ENCODE measurements around the gene IL17RE.
"Not testable (repeated sequence)": the region's sequence is repeated elsewhere in the genome, so short reads cannot be mapped to it uniquely, and the experiment has no call there.

The IL17RE gene

DNA sequence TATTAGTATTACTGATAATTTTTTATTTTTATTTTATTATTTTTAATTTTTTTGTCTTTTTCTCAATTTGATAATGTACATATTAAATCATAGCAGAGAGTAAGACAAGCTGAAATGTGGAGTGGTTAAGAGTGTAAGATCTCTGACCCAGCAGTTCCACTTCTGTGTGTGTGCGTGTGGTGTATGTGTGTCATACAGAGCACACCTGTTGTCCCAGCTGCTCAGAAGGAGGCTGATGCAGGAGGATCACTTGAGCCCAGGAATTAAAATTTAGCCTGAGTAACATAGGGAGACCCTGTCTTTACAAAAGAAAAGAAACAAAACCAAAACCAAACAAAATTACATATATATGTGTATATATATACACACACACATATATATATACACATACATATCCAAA lies 21.2 kb upstream of the IL17RE start:
- no peak for DNase-seq

DNA sequence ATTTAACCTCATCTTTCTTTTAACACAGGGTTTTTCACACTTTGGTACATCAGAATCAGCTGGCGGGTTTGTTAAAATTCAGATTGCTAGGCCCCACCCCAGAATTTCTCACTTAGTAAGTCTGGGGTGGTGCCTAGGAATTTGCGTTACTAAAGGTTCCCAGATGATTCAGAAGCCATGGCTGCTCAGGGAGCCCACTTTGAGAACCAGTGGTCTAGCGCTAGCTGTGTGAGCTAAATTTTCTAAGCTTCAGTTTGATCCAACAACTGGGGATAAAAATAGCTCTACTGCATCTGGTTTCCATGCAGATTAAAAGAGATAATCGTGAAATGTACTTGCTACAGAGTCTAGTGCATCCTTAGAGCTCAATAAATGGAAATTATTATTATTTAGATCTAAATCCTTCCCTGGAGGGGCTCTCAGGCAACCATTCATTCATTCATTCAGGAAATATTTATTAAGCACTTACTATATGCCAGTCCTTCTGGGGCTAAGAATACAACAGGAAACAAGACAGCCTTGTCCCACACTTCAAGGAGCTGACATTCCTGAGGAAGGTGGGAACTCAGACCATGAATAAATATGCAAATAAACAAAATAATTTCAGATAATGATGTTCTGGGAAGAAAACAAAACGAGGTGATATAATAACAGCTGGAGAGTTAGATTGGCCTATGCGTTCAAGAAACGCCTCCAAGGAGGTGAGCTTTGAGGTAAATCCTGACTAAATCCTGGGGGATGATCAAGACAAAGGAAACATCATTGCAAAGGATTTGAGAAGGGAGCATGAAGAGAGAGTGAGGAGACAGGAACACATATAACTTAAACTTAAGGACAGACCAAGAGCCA lies 18.7 kb upstream of the IL17RE start:
- no peak for DNase-seq

DNA sequence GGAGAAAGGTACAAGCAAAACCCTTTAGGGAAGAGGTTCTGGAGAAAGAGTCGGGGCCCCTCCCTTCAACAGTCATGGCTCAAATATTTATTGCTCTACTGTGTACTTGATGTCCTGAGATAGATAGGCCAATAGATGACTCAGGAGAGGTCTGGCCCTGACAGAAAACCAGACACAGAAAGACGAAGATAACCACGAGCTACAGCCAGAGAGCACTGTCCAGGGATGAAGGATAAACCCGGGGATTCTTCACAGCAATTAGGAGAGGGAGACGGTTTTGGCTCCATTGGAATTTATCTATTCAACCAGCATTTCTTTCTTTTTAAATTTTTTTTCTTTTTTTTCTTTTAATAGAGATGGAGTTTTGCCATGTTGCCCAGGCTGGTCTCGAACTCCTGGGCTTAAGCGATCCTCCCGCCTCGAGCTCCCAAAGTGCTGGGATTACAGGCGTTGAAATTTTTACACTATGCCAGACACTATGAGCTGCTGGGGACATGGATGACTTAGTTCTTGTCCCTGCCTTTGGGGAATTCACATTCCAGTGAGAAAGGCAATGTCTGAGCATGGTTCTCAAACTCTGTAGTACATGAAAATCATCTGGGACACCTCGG lies 18.0 kb upstream of the IL17RE start:
- no peak for DNase-seq

DNA sequence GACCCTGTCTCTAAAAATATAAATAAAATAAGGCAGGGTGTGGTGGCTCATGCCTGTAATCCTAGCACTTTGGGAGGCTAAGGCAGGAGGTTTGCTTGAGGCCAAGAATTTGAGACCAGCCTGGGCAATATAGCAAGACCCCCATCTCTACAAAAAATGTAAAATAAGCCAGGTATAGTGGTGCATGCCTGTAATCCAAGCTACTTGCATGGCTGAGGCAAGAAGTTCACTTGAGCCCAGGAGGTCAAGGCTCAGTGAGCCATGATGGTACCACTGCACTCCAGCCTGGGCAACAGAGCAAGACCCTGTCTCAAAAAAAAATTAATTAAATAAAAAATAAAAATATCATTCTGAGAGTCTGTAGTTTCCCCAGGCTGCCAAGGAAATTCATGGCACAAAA lies 16.3 kb upstream of the IL17RE start:
- DNase-seq = no peak

DNA sequence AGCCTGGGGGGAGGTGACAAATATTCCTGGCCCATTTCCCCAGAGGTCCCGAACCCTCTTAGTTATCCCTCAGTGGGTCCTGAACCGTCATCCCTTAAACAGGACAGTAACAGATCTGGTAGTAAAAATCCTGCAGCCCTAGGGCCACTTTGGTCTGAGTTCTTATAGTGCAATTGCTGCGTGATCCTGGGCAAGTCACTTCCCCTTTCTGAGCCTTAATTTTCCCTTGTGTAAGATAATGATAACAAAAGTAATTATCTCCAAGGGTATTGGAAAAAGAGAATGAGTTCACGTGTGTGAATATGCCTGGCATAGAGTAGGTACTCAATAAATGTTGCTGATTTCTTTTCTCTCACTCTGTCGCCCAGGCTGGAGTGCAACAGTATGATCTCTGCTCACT lies 15.2 kb upstream of the IL17RE start:
- no peak for DNase-seq

DNA sequence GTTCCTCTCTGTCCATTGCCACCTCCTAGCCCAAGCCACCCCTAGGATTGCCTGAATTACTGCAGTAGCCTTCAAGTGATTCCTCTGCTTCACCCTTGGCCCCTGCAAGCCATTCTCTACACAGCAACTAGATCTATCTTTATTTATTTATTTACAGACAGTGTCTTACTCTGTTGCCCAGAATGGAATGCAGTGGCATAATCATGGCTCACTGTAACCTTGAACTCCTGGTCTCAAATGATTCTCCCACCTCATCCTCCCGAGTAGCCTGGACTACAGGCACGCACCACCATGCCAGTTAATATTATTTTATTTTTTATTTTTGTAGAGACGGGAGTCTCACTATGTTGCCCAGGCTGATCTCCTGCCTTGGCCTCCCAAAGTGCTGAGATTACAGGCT lies 14.1 kb upstream of the IL17RE start:
- no peak for DNase-seq

DNA sequence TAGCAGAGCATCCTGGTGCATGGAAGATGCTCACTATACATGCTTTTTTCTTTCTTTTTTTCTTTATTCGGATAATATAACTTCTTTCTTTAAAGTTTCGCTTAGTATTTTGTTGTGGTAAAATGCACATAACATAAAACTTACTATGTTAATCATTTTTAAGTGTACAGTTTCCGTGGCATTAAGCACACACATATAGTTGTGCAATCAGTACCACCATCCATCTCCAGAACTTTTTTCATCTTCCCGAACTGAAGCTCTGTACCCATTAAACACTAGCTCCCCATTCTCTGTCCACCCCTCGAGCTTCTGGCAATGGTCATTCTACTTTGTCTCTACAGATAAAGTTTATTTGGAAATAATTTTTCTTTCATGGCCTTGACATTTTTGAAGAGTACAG lies 13.2 kb upstream of the IL17RE start:
- DNase-seq = no peak

DNA sequence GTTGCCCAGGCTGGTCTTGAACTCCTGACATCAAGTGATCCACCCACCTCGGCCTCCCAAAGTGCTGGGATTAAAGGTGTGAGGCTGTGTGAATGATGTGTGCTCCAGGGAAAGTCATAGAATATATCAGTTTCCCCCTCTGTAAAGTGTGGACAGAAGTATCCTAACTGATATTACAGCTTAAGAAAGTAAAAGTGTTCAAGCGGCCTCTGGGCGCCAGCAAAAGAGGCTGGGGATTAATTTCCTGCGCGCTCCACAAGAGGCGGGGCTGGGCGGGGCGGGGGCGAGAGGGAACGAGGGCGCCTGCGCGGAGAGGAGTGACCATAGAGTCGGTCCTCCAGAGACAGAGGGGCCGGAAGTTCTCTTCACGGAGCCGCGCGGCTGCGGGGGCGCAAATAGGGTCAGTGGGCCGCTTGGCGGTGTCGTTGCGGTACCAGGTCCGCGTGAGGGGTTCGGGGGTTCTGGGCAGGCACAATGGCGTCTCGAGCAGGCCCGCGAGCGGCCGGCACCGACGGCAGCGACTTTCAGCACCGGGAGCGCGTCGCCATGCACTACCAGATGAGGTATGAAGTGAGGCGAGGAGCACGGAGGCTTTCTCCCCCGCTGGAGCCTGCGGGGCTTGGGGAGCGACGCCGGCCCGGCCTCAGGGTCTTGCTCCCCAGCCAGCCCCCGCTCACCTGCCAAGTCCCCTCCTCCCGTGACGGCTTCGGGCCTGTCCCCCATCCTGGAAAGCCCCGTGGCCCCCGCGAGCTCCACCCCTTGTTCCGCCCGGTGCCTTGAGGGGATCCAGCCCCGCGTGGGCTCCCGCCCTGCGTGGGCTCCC lies 12.2 kb upstream of the IL17RE start, which contains the start of gene JAGN1:
Gene JAGN1 (plus strand): TSS at position 362 of the 823 bp plus-strand sequence. CDS start 113 bp downstream, at position 475.
- no peak for DNase-seq

DNA sequence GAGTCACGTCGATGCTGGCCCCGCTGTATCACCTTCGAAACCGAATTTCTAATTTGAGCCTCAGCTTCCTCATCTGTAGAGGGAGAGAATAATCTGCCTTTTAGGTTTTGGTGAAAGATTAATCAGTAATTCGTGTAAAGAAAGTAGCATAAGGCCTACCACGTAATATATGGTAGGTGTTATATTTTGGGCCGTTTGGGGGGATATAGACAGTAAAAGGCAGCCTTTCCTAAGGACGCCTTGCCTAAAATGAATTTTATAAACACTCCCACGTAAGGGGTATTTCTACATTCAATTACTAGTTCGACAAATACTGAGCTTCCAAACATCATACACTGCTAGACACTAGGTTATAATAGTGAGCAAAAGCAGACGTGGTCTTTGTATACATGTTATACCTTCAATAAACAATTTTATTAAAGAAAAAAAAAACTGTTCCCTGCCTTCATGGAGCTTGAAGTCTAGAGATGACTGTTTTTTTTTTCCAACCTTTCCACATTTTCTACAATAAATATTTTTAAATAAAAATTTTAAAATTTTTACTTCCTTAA lies 11.5 kb upstream of the IL17RE start:
- no peak for DNase-seq

DNA sequence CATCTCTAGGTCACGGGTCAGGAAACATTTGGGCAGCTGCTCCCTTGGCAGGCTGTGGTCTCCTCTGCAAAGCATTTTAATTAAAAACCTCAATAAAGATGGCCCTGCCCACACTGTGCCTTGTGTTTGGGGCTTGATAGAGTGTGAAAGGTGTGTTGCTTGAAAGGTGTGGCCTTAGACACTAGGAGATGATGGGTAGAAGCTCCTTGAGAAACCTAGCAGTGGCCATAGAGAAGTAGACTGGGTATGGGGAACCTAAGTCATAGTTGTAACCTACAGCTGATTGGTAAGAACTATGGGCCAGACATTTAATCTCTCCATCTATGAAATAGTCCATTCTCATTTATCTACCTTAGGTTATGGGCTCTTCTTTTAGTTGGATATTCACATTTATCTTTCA lies 8.9 kb upstream of the IL17RE start:
- DNase-seq = no peak

DNA sequence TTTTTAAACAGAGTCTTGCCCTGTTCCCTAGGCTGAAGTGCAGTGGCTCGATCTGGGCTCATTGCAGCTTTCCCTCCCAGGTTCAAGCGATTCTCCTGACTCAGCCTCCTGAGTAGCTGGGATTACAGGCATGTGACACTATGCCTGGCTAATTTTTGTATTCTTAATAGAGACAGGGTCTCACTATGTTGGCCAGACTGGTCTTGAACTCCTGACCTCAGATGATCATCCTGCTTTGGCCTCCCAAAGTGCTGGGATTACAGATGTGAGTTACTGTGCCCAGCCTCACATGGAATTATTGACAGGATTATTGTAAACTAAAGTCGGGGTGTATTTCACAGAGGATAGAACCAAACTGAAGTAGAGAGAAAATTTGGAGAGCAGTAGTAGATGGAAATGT lies 6.9 kb upstream of the IL17RE start:
- DNase-seq = not testable (repeated sequence)

DNA sequence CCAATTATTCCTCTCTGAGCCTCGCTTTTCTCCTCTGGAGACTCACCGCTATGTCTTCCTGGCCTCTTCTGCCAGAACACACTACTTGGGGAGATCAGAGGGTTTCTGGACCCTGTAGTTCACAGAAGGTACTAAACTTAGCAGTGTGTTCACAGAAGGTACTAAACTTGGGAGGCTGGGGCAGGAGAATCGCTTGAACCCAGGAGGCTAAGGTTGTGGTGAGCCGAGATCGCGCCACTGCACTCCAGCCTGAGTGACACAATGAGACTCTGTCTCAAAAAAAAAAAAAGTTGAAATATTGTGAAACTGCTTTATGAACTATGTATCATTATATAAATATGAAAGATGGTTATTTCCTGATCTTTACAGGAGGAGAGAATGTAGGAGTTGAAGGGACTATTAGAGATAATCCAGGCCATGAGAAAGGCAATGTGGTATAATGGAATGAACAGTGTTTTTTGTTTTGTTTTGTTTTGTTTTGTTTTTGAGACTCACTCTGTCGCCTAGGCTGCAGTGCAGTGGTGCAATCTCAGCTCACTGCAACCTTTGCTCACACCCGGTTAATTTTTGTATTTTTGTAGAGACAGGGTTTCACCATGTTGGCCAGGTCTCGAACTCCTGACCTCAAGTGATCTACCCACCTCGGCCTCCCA lies 5.8 kb upstream of the IL17RE start:
- DNase-seq = not testable (repeated sequence)

DNA sequence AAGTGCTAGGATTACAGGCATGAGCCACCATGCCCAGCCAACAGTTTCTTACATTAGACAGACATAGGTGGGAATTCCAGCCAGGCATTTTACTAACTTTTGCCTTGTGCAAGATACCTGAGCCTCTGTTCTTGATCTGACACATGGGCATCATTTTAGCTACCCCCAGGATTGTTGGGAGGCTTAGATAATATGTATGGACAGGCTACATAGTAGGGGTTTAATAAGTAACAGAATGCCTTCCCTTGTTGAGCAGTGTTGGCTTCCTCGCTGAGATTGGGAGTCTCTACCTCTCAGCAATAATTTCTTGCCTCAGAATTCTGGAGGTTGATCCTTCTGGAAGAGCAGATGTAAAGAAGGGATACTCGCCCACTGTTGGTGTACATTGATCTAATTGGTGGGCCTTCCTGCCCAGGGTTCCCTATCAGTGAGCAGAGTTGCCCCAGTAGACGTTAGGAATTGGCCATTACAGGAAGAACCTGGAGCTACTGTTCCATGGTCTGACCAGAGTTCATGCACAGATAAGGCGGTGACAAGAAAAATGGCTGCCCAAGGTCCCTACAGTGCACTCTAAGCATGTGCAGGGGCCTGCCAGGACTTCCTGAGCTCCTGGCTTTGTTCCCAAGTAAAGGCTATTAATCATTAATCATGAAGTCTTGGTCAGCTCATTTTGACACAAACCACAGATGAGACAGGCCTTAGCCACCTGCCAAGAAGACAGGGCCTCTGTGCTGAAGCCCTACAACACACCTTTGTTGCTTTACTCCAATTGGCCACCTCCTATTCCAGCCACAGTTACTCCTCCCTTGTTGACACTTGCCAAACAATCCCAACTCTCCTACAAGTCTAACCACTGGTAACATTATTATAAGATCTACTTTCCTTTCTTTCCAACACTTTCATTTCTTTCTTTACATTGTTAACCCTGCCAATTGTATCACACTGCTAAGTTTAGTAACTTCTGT lies 5.0 kb upstream of the IL17RE start:
- DNase-seq = no peak

DNA sequence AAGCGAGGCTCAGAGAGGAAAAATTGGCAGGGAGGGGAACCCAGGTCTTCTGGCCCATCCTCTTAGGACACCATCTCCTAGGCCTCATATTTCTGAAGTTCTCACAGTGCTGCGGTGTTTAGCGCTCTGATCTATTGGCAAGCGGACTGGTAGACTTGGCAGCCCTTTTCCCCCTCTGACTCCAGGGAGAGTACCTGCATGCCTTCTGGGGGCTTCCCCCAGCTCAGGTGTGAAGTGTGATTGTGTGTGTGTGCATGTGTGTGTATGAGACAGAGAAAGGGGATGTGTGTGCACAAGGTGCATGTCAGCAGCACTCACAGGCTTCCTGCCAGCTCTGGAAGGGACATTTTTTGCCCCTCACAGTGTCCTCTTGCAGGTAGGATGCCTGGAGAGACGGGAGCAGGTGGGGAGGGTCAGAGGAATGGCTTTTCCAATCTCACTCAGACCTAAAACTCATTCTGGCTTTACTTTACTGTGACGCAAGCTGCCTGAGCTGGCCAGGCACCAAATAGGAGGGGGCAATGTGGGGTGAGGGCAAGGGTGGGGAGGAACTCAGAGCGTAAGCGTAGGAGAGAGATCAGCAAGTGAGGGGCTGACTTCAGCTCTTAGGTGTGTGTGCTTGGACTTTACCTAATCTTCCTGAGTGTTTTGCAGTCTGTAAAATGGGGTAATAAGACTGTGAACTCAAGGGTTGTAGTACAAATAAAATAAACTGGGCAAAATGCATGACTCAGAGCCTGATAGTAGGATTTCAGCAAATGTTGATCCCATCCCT lies 4.0 kb upstream of the IL17RE start:
- DNase-seq = no peak

DNA sequence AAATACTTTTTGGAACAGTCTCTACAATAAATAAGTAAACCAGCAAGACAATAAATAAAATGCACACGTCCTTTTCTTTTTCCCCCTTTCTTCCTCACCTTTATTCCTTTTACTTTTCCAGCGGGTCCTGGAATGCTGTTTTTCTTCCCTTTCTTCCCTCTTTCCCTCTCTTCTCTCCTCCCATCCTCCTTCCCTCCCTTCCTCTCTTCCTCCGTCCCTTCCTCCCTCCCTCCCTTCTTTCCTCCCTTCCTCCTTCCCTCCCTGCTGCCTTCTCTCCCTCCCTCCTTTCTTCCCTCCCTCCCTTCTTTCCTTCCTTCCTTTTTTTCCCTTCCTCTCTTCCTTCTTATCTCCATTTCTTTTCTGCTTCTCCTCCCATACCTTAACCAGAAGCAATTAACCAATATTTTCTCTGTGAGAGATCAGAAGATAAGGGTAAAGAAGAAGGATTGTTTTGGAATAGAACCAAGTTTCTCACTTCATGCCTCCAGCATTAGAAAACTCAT lies 3.3 kb upstream of the IL17RE start:
- DNase-seq = no peak

DNA sequence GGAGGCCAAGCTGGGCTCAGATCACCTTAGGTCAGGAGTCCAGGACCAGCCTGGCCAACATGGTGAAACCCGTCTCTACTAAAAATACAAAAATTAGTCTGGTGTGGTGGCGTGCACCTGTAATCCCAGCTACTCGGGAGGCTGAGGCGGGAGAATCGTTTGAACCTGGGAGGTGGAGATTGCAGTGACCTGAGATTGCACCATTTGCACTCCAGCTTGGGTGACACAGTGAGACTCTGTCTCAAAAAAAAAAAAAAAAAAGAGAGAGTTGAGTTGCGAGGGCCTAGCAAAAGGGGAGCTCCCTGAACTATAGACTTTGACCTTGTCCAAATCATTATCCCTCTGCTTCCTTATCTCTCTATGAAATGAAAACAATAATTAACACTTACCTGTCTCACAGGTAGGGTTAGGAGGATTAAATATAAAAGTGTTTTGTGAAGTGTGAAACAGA lies 1.7 kb upstream of the IL17RE start:
- DNase-seq = not testable (repeated sequence)

DNA sequence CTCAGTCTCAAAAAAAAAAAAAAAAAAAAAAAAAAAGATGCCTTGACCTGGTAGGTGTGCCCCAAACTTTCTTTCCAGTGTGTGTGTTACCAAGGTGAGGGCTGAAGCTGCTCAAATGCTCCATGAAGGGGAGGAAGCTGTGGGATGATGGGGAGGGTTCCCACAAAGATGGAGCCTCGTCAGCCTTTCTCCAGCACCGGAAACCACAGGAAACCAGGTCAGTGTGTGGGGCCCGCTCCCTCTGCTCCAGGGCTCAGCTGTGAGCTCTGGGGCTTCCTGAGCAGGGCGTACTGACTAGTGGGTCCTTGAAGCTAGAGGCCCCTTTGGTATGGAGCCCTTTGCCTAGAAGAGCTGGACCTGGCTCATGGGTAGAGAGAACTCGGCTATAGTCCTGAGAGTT lies 681 bp upstream of the IL17RE start:
- no peak for DNase-seq

DNA sequence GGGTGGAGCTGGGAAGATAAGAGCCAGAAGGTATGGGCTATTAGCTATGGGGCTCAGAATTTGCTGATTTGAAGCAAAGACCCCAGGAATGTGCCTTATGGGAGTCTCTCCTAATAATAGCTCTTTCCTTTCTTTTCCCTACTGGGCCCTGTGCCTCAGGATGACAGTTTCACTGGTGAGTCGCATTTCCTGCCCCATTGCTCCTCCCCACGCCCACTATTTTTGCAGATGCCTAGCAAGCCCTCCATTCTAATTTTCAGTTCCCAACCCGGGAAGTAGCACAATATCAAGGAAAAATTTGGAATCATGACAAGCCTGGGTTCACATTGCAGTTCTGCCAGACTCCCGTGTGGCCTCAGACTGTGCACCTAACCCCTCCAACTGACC lies 583 bp downstream of the IL17RE start:
- DNase-seq = no peak

DNA sequence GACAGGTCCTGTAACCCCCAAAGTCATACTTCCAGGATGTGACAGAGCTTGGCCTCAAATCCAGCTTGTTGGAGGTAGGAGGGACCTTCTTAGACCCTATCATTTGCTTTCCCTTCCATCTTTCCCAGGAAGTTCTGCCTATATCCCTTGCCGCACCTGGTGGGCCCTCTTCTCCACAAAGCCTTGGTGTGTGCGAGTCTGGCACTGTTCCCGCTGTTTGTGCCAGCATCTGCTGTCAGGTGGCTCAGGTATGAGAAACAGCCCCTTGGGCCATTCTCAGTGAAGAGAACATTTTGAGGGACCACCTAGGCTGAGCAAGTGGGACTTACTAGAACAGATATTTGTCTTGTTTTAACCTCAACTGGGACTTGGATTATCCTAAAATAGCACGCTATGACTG lies 1.3 kb downstream of the IL17RE start:
- no peak for DNase-seq

DNA sequence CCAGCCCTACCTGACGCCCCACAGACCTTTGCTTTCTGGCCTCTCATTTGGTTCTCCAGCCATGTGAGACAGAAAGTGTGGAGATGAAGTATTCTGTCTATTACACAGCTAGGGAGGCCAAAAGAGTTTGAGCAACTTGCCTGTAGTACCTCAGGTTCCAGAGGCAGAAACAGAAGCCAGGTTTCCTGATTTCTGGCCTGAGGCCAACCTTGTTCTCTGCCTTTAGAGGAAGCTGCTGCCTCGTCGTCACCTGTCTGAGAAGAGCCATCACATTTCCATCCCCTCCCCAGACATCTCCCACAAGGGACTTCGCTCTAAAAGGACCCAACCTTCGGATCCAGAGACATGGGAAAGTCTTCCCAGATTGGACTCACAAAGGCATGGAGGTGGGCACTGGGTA lies 3.8 kb downstream of the IL17RE start:
- DNase-seq = no peak

DNA sequence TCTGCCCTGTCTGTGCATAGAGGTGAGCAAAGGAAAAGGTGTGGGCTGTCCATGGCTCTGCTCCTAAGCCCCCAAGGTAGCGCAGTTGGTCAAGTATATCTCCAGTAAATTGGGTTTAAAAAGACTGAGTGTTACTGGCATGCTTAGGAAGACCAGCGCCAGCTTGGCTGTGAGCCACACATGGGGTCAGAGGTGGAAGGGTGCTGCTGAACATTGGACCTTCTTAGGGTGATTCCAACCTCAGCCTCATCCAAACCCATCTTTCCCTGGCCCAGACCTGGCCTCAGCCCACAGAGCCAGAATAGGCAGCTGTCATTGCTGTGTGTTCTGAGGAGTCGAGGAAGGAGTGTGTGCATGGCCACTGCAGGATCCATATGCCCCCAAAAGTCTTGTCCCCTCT lies 5.6 kb downstream of the IL17RE start:
- DNase-seq = no peak

Data from NCI-H524 treated with DMSO at 0.1 percent for 48 hours (cell line).